GM13976 (cell line): ENCODE results near the gene ALDH3A2.

ENCODE experiments used
- DNase-seq: peaks from one replicate; pipeline ENCODE4 v3.0.0; 2012; ENCODE audit warnings: low spot score
- CTCF ChIP-seq: IDR thresholded peaks from 2 replicates; pipeline ENCODE4 v1.5.1; 2012; ENCODE audit warnings: borderline replicate concordance, mild to moderate bottlenecking; ENCODE audit not compliant: insufficient read depth; ENCODE audit errors: extremely low read depth, missing control alignments, control extremely low read depth
- in situ Hi-C: fragments of 300-500 bp; cut with MboI; formaldehyde crosslinking; loops from one replicate; pipeline ENCODE4 v1.12.0; 2022; ENCODE audit warnings: low sequenced_read_pairs, mixed read lengths, inconsistent platforms; ENCODE audit not compliant: unreplicated experiment

The ALDH3A2 gene

GRCh38 chr17:19713462-19713861, 64.9 kb downstream of the ALDH3A2 start:
- peak; percentile 16 for DNase-seq
- no peak for TF ChIP-seq CTCF
- in situ Hi-C loops: no loop called here

- in situ Hi-C loops: no loop called here
- no peak for TF ChIP-seq CTCF
- DNase-seq: no peak
These were observed 65.4 kb downstream of the ALDH3A2 start for GRCh38 chr17:19713901-19714361.

- no peak for DNase-seq
- TF ChIP-seq CTCF: no peak
- in situ Hi-C loops: no loop called here
These were observed 66.2 kb downstream of the ALDH3A2 start for GRCh38 chr17:19714542-19715411.

- no peak for TF ChIP-seq CTCF
- in situ Hi-C loops: no loop called here
- DNase-seq: no peak
These were observed 67.8 kb downstream of the ALDH3A2 start, which contains the start of gene SLC47A2 for GRCh38 chr17:19716108-19717030. Gene SLC47A2 (minus strand): TSS chr17:19716584. CDS start chr17:19716555, 29 bp downstream.

- DNase-seq: no peak
- TF ChIP-seq CTCF: no peak
- in situ Hi-C loops: no loop called here
These were observed 68.4 kb downstream of the ALDH3A2 start for GRCh38 chr17:19717031-19717360.

- in situ Hi-C loops: no loop called here
- no peak for TF ChIP-seq CTCF
- no peak for DNase-seq
These were observed 68.9 kb downstream of the ALDH3A2 start for GRCh38 chr17:19717411-19717908.
